Spleen (tissue), 11 donors: ENCODE measurements around the gene USP20. TPM values are rescaled to one million over a fixed set of nuclear protein-coding genes. Genes with fewer than 3 reads are reported as not detected.
"Not testable (repeated sequence)": the region's sequence is repeated elsewhere in the genome, so short reads cannot be mapped to it uniquely, and the experiment has no call there.

Source experiments
- DNase-seq: peaks from one replicate; pipeline ENCODE4 v3.0.0-alpha.2; 2020
- H3K27ac ChIP-seq, 8 donors: fragments of 200-600 bp; sonication (generic) in 7 of 8; 1 replicate in 4 of 8; 2 replicates in 4 of 8; pipeline versions ENCODE4 v1.5.0 to v1.8.0; 2016 to 2021; ENCODE audit warnings: inconsistent platforms in 4 of 8, mild to moderate bottlenecking in 4 of 8, moderate library complexity in 1 of 8
- H3K27me3 ChIP-seq, 7 donors: fragments of 200-600 bp; sonication (generic) in 6 of 7; replicated peaks in 1 of 7; 1 replicate in 4 of 7; 2 replicates in 3 of 7; pipeline versions ENCODE4 v1.5.0 to v1.8.0; 2016 to 2021; ENCODE audit warnings: inconsistent platforms in 3 of 7, mild to moderate bottlenecking in 1 of 7
- H3K36me3 ChIP-seq, 6 donors: fragments of 200-600 bp; sonication (generic) in 5 of 6; 1 replicate in 4 of 6; 2 replicates in 2 of 6; pipeline versions ENCODE4 v1.5.0 to v1.8.0; 2016 to 2021; ENCODE audit warnings: inconsistent platforms in 2 of 6
- H3K4me1 ChIP-seq, 6 donors: fragments of 200-600 bp; sonication (generic) in 5 of 6; 1 replicate in 3 of 6; 2 replicates in 3 of 6; pipeline versions ENCODE4 v1.5.0 to v1.8.0; 2016 to 2021; ENCODE audit warnings: inconsistent platforms in 3 of 6
- H3K4me3 ChIP-seq, 8 donors: fragments of 200-600 bp; sonication (generic) in 7 of 8; 1 replicate in 4 of 8; 2 replicates in 4 of 8; pipeline versions ENCODE4 v1.5.0 to v1.8.0; 2016 to 2021; ENCODE audit warnings: inconsistent platforms in 4 of 8, mild to moderate bottlenecking in 4 of 8, moderate library complexity in 2 of 8
- H3K9me3 ChIP-seq, 8 donors: fragments of 200-600 bp; sonication (generic) in 7 of 8; 1 replicate in 4 of 8; 2 replicates in 4 of 8; pipeline versions ENCODE4 v1.5.0 to v1.8.0; 2016 to 2021; ENCODE audit warnings: inconsistent platforms in 4 of 8
- CTCF ChIP-seq, 11 experiments: fragments of 200-600 bp in 7 of 11; fragments of 450-650 bp in 4 of 11; sonication (generic) in 4 of 11; IDR thresholded peaks in 8 of 11; conservative IDR thresholded peaks in 3 of 11; 1 replicate in 7 of 11; 2 replicates in 4 of 11; pipeline versions ENCODE4 v1.4.0 to v1.8.0; 2016 to 2021; ENCODE audit warnings: antibody characterized with exemption in 11 of 11, inconsistent platforms in 4 of 11, mild to moderate bottlenecking in 1 of 11
- POLR2A ChIP-seq, 3 donors: fragments of 450-650 bp; IDR thresholded peaks; one replicate each; pipeline ENCODE4 v1.5.1; 2017; ENCODE audit warnings: antibody characterized with exemption in 3 of 3, mild to moderate bottlenecking in 1 of 3
- POLR2AphosphoS5 ChIP-seq, 3 donors: sonication (generic); formaldehyde crosslinking; IDR thresholded peaks; one replicate each; pipeline ENCODE4 v1.5.1; 2017; ENCODE audit warnings: antibody characterized with exemption in 3 of 3
- WGBS, 5 donors: extraction: QIAGEN DNeasy Blood & Tissue Kit in 3 of 5; methylation state at CpG; one replicate each; pipeline versions ENCODE4 v1.1.5 to v1.1.7; 2013 to 2018; 5-methylcytosine and 5-hydroxymethylcytosine counted together
- intact Hi-C: fragments of 100-400 bp; cut with DNase I; formaldehyde crosslinking; loops from one replicate; pipeline ENCODE4 v1.15.0; 2023; ENCODE audit warnings: low total_unique reads
- polyA plus RNA-seq, 3 donors: library from polyadenylated mRNA; stranded (reverse); fragments of 200-250 nt; gene quantifications; one replicate each; pipeline ENCODE4 v1.2.1, GENCODE V29; 2013
- total RNA-seq, 7 donors: library from RNA; depleted of rRNA in 3 of 7; stranded (reverse); fragments of >200 nt in 3 of 7; fragmentation: NEBNext Ultra II Directional in 4 of 7; extraction: Animal tissue kit (Norgen Biotek cat#: 25700) in 4 of 7; gene quantifications; one replicate each; pipeline versions ENCODE4 v1.1.0 to v1.2.1, GENCODE V29; 2016 to 2021
- donor health status: healthy with polysubstance abuse.
- donor health status: DM: no; HTN: no; CAD: no; lungs with moderate emphysema.
- donor health status: DM: no; HTN: no; CAD: no.
- donor health status: Bipolar disorder and iron deficiency.
- donor health status: healthy.
- donor health status: DM: no; HTN: no; CAD: no.
- donor health status: DM: yes; HTN: yes; CAD: no.

USP20 gene
- total and polyA plus RNA-seq, 10 donors: 29.7 to 83.7 (median 41.3) TPM

- peaks cover 76 to 100% (median 97%) of the 10 kb centered on the region in 6 donors for H3K4me1 ChIP-seq
- no peaks in the 10 kb centered on the region for H3K27me3 ChIP-seq
- peak overlapping the region; percentile 86 to 96 (median 92) for H3K27ac ChIP-seq
- H3K4me3 ChIP-seq: peak overlapping the region in 7 of 8 donors; percentile 17 to 72 (median 30)
- no peaks in the 10 kb centered on the region for H3K9me3 ChIP-seq
- peak; percentile 97 for DNase-seq
- H3K36me3 ChIP-seq: peaks cover 0 to 27% (median 0%) of the 10 kb centered on the region in 6 donors
- 7 to 20% (median 11%) methylated on average over 19 to 29 of the region's 29 CpGs for WGBS, 5 donors
- intact Hi-C loops: loop anchor here (5.0 to 10.0 kb wide), 3 partner anchors 76 to 214 kb away; partner anchors contain the start of gene FNBP1
- TF ChIP-seq POLR2AphosphoS5 (IDR thresholded peaks at IDR 0.05) (peak; percentile 91 to 95 (median 94)), CTCF (IDR thresholded peaks at IDR 0.05 in 8 of 11, conservative IDR thresholded peaks at IDR 0.05 in 3 of 11) (peak in 1 of 11 experiments; percentile 10), POLR2A (IDR thresholded peaks at IDR 0.05) (peak in 1 of 3 donors; percentile 36)
Measured at GRCh38 chr9:129888293-129889121, 53.2 kb downstream of the USP20 start.

GRCh38 chr9:129889122-129889940 lies 54.1 kb downstream of the USP20 start:
- peak overlapping the region; percentile 86 to 96 (median 92) for H3K27ac ChIP-seq
- peaks cover 69 to 100% (median 92%) of the 10 kb centered on the region in 6 donors for H3K4me1 ChIP-seq
- H3K9me3 ChIP-seq: no peaks in the 10 kb centered on the region
- TF ChIP-seq POLR2AphosphoS5 (IDR thresholded peaks at IDR 0.05) (peak in 2 of 3 donors; percentile 9 to 31), POLR2A (IDR thresholded peaks at IDR 0.05) (no peak)
- H3K4me3 ChIP-seq: peak overlapping the region in 4 of 8 donors; percentile 24 to 72 (median 28)
- peaks cover 0 to 33% (median 0%) of the 10 kb centered on the region in 6 donors for H3K36me3 ChIP-seq
- H3K27me3 ChIP-seq: no peaks in the 10 kb centered on the region
- intact Hi-C loops: loop anchor here (5.0 to 10.0 kb wide), 3 partner anchors 75 to 213 kb away; partner anchors contain the start of gene FNBP1
- DNase-seq: peak; percentile 81
- WGBS, 5 donors: 48 to 68% (median 59%) methylated on average over 31 of the region's 31 CpGs

- H3K4me1 ChIP-seq: peaks cover 63 to 100% (median 88%) of the 10 kb centered on the region in 6 donors
- peak overlapping the region; percentile 86 to 96 (median 92) for H3K27ac ChIP-seq
- peaks cover 0 to 41% (median 2%) of the 10 kb centered on the region in 6 donors for H3K36me3 ChIP-seq
- no peaks in the 10 kb centered on the region for H3K27me3 ChIP-seq
- DNase-seq: peak; percentile 90
- TF ChIP-seq CTCF (IDR thresholded peaks at IDR 0.05 in 8 of 11, conservative IDR thresholded peaks at IDR 0.05 in 3 of 11) (no peak), POLR2AphosphoS5 (IDR thresholded peaks at IDR 0.05) (peak in 2 of 3 donors; percentile 11 to 67)
- no peaks in the 10 kb centered on the region for H3K9me3 ChIP-seq
- peak overlapping the region in 7 of 8 donors; percentile 9 to 72 (median 26) for H3K4me3 ChIP-seq
- intact Hi-C loops: loop anchor here (5.0 to 10.0 kb wide), 3 partner anchors 75 to 212 kb away; partner anchors contain the start of gene FNBP1
- WGBS, 5 donors: 39 to 56% (median 41%) methylated on average over 32 to 37 of the region's 37 CpGs
Measured at GRCh38 chr9:129889941-129890717, 54.9 kb downstream of the USP20 start.

- DNase-seq, H3K9me3 ChIP-seq, H3K27me3 ChIP-seq, intact Hi-C loops: not testable (repeated sequence)
- peak overlapping the region; percentile 86 to 96 (median 92) for H3K27ac ChIP-seq
- H3K4me1 ChIP-seq: peaks cover 57 to 100% (median 85%) of the 10 kb centered on the region in 6 donors
- WGBS, 5 donors: 45 to 56% (median 52%) methylated on average over 13 to 14 of the region's 14 CpGs
- H3K4me3 ChIP-seq: peak overlapping the region in 7 of 8 donors; percentile 9 to 72 (median 26)
- H3K36me3 ChIP-seq: peaks cover 0 to 48% (median 8%) of the 10 kb centered on the region in 6 donors
Measured at GRCh38 chr9:129890718-129891299, 55.6 kb downstream of the USP20 start.
